Bronchial epithelial cell (primary cell): ENCODE data around the gene CHST7. TPM values are rescaled to one million over a fixed set of nuclear protein-coding genes. Genes with fewer than 3 reads are reported as not detected.
A peak's percentile ranks its signal among the peaks of the same experiment; 100 is the strongest.

Source experiments
- DNase-seq: peaks from one replicate; pipeline ENCODE4 v3.0.0-alpha.2; 2010; ENCODE audit warnings: low read depth
- FAIRE-seq: peaks from 2 replicates; lab custom pipeline; 2011; peaks lifted over from hg19 to GRCh38; lab: Jason Lieb, UNC
- H3K27me3 ChIP-seq: 2 replicates; pipeline ENCODE4 v1.5.1; 2011; ENCODE audit warnings: low read length; ENCODE audit not compliant: control insufficient read depth, insufficient read depth
- H3K36me3 ChIP-seq: 2 replicates; pipeline ENCODE4 v1.5.1; 2011; ENCODE audit warnings: low read length; ENCODE audit not compliant: control insufficient read depth, insufficient read depth
- H3K4me3 ChIP-seq: 2 replicates; pipeline ENCODE4 v1.5.1; 2011; ENCODE audit warnings: mild to moderate bottlenecking, low read depth, low read length, control low read depth
- total RNA-seq: library from RNA; depleted of rRNA; stranded (reverse); fragments of >200 nt; gene quantifications from 2 replicates; pipeline ENCODE4 v1.2.1, GENCODE V29; 2014
- TF ChIP-seq, protein P1 (sequence below): IDR thresholded peaks from 2 replicates; pipeline ENCODE4 v1.5.1; 2011; ENCODE audit warnings: mild to moderate bottlenecking, moderate library complexity, low read length, control low read depth, inconsistent platforms; ENCODE audit not compliant: insufficient read depth, severe bottlenecking

Gene CHST7
- total RNA-seq, 1 donor from 2014 or later: 3.4 TPM

- FAIRE-seq (no peak), DNase-seq (no peak)
- TF ChIP-seq, protein P1, sequence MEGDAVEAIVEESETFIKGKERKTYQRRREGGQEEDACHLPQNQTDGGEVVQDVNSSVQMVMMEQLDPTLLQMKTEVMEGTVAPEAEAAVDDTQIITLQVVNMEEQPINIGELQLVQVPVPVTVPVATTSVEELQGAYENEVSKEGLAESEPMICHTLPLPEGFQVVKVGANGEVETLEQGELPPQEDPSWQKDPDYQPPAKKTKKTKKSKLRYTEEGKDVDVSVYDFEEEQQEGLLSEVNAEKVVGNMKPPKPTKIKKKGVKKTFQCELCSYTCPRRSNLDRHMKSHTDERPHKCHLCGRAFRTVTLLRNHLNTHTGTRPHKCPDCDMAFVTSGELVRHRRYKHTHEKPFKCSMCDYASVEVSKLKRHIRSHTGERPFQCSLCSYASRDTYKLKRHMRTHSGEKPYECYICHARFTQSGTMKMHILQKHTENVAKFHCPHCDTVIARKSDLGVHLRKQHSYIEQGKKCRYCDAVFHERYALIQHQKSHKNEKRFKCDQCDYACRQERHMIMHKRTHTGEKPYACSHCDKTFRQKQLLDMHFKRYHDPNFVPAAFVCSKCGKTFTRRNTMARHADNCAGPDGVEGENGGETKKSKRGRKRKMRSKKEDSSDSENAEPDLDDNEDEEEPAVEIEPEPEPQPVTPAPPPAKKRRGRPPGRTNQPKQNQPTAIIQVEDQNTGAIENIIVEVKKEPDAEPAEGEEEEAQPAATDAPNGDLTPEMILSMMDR: no peak
- H3K4me3 ChIP-seq: no peak overlapping the region
- H3K27me3 ChIP-seq: no peaks in the 10 kb centered on the region
- H3K36me3 ChIP-seq: no peaks in the 10 kb centered on the region
Observed at GRCh38 chrX:46627062-46627461, 53.5 kb downstream of the CHST7 start.

GRCh38 chrX:46627711-46628419, 54.3 kb downstream of the CHST7 start:
- no peak for FAIRE-seq
- TF ChIP-seq, protein P1: no peak

GRCh38 chrX:46628460-46629371, 55.2 kb downstream of the CHST7 start:
- TF ChIP-seq, protein P1: no peak
- Histone ChIP-seq H3K36me3 (no peaks in the 10 kb centered on the region), H3K4me3 (no peak overlapping the region), H3K27me3 (no peaks in the 10 kb centered on the region)
- no peak for DNase-seq
- FAIRE-seq: no peak

More at GRCh38 chrX:46627711-46628419, 54.3 kb downstream of the CHST7 start:
- DNase-seq: no peak
- Histone ChIP-seq H3K4me3 (no peak overlapping the region), H3K36me3 (no peaks in the 10 kb centered on the region), H3K27me3 (no peaks in the 10 kb centered on the region)

GRCh38 chrX:46630141-46630540, 56.6 kb downstream of the CHST7 start:
- DNase-seq (peak; percentile 12), FAIRE-seq (no peak)
- TF ChIP-seq, protein P1: no peak
- Histone ChIP-seq H3K4me3 (no peak overlapping the region), H3K27me3 (no peaks in the 10 kb centered on the region), H3K36me3 (no peaks in the 10 kb centered on the region)

DNA sequence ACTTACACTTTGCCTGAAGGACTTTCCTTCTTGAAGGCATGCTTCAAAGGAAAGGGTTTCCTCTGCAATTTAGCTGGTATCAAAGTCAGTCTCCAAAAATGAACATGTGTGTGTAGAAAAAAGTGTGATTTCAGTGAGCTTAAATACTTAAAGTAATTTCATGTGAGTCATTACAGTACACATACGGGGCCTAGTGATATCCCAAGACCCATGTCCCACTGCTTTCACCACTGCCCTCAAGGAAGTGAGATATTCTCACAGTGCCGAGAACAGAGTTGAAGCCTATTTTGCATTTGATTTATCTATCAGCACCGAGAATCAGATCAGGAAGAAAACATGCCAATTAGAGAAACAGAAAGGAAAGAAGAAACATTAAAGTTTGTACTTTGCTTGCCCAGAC, 61.0 kb downstream of the CHST7 start:
- H3K27me3 ChIP-seq: no peaks in the 10 kb centered on the region
- no peaks in the 10 kb centered on the region for H3K36me3 ChIP-seq
- DNase-seq (no peak), FAIRE-seq (no peak)
- TF ChIP-seq, protein P1: no peak
- no peak overlapping the region for H3K4me3 ChIP-seq
